ENCODE results near the gene SLC19A3.

GRCh38 chr2:227728035-227728434 is 10.2 kb upstream of the SLC19A3 start, which contains the start of gene SCYGR7:
- TF ChIP-seq CTCF (IDR thresholded peaks at IDR 0.05) (no peak), POLR2A (IDR thresholded peaks at IDR 0.05) (no peak), EP300 (IDR thresholded peaks at IDR 0.05) (no peak)
